Uterus (tissue), 2 donors: Measurements from ENCODE around the gene PRRG2.

Source experiments
- CTCF ChIP-seq, 4 experiments: fragments of 200-600 bp in 2 of 4; fragments of 450-650 bp in 2 of 4; sonication (generic) in 2 of 4; IDR thresholded peaks; one replicate each; pipeline ENCODE4 v1.5.1; 2016 to 2019; ENCODE audit warnings: antibody characterized with exemption in 4 of 4, mild to moderate bottlenecking in 2 of 4, moderate library complexity in 1 of 4
- POLR2A ChIP-seq, 2 donors: fragments of 450-650 bp; IDR thresholded peaks; one replicate each; pipeline ENCODE4 v1.6.1; 2016; ENCODE audit warnings: antibody characterized with exemption in 2 of 2, mild to moderate bottlenecking in 1 of 2, moderate library complexity in 1 of 2

DNA sequence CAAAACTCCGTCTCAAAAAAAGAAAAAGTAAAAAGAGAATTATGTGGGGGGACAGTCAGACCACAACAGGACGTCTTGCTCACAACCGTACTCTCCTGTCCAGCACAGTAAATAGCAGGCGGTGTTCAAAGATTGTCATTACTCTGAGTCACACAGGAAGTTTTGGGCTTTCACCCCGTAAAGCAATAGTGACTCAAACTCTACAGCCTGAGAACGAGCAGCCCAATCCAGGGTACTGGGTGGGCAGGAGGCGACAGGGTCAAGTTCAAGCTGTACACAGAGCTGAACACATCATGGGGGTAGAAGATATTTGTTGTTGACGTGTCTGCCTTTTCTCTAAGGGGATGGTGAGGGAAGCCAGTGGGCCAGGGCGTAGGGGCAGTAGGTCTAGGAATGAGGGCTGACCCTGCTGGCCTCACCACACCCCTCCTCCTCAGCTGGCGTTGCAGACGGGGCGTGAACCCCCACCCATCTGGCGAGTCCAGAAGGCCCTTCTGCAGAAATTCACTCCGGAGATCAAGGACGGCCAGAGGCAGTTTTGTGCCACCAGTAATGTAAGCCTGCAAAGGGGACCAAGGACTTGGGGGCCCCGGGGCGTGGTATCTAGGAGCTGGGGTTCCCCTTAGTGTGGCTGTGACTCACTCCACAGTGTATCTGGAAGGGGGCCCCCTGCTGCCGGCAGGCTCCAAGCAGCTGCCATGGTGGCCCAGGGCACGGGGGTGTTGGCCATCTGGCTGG lies 33.1 kb downstream of the PRRG2 start:
- TF ChIP-seq CTCF (IDR thresholded peaks at IDR 0.05) (no peak), POLR2A (IDR thresholded peaks at IDR 0.05) (no peak)
